M059J (cell line): Measurements from ENCODE around the gene AGXT2. TPM values are rescaled to one million over a fixed set of nuclear protein-coding genes. Genes with fewer than 3 reads are reported as not detected.
"Not testable (repeated sequence)": the region's sequence is repeated elsewhere in the genome, so short reads cannot be mapped to it uniquely, and the experiment has no call there.

Experiments
- DNase-seq: peaks from one replicate; pipeline ENCODE4 v3.0.0-alpha.2; 2012; ENCODE audit warnings: low read depth
- total RNA-seq: library from RNA; depleted of rRNA; stranded (reverse); fragments of >200 nt; shearing (Covaris generic); gene quantifications from 2 replicates; pipeline ENCODE4 v1.2.3, GENCODE V29; 2014

AGXT2 gene
- total RNA-seq, 1 experiment from 2014 or later: 0.07 TPM

GRCh38 chr5:35012796-35013195 lies 35.0 kb downstream of the AGXT2 start:
- DNase-seq: peak; percentile 30

- DNase-seq: no peak
These were observed 35.4 kb downstream of the AGXT2 start for GRCh38 chr5:35012365-35012764.

- DNase-seq: no peak
These were observed 37.1 kb downstream of the AGXT2 start for GRCh38 chr5:35010676-35011075.

DNA sequence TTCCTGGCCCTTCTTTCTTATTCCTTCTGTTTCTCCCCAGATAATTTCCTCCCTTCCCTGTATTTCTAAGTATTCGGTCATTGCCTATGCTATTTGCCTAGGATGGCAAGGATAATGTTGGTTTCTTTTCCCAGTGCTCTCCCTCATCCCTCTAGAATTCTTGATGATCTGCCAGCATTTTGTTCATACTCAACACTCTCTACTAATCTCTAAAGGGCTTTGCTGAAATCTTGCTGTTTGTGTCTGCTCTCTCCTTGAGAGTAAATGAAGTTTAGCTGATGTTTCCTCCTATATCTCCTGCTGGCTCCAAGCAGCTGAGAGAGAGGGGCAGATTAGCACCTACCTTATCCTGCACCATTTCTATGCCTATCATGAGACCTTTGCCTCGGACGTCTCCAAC lies 38.1 kb downstream of the AGXT2 start:
- no peak for DNase-seq

DNA sequence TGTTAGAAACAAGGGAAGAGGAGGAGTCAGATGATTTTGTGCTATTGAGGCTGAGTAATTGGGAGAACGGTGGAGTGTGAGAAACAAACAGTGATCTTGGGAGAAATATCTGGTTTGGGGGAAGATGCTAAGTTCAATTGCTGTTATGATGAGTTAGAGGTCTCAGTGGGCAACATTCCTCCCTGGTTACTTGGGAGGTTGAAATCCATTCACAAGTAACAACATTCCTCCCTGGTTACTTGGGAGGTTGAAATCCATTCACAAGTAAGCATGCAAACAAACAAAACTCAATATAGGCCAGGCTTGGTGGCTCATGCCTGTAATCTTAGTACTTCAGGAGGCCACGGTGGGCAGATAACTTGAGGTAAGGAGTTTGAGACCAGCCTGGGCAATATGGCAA lies 38.7 kb downstream of the AGXT2 start:
- DNase-seq: no peak

GRCh38 chr5:35004771-35005170 lies 43.0 kb downstream of the AGXT2 start:
- DNase-seq: no peak

- DNase-seq: no peak
These were observed 43.5 kb downstream of the AGXT2 start for GRCh38 chr5:35004200-35004599.

- DNase-seq: peak; percentile 73
These were observed 44.5 kb downstream of the AGXT2 start for GRCh38 chr5:35003018-35003957.

GRCh38 chr5:35002459-35002858 lies 45.3 kb downstream of the AGXT2 start:
- DNase-seq: no peak

DNA sequence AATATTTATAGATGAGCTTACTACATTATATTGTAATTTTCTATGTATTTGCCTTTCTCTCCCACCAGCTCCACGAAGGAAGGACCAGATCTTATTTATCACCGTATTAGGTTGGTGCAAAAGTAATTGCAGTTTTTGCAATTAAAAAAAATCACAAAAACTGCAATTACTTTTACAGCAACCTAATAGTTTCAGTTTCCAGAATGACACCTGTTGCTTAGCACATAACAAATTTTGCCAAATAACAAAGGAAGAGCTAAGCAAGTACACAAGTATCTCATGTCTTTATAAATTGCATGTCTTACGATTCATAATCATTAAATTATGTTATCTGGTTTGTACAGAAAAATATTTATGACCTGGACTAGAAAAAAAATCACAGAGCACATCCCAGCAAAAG lies 45.9 kb downstream of the AGXT2 start:
- no peak for DNase-seq

DNA sequence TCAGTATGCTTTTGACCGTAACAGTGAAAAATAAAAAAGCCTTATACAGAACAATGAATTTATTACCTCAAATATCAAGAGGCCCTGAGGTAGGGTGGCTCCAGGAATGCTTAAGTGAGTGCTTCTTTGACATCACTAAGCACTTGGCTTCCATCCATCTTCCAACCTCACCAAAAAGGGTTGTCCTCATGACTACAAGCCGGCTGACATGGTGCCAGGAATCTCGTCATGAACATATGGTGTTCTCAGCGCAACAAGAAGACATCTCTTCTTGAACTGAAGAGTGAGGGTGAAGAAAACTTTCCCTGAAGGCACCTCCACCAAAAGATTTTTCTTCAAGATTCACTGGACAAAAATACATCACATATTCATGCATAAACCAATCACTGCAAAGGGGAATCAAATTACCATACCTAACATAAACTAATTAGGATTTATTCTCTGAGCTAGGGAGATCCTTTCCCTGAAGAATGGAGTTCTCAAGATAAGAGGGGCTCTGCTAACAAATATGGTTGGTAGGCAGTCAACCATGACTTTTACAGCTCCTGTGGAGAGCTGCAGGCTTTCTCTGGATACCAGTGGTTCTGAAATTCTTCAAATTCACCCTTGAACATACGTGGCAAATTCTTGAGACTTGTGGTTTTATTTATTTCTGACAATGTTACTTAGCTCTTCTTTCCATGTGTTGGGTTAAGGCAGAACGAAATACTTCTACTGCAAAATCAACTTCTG lies 49.5 kb downstream of the AGXT2 start:
- DNase-seq: peak; percentile 55

GRCh38 chr5:34996261-34996660 lies 51.5 kb downstream of the AGXT2 start:
- no peak for DNase-seq

- DNase-seq: no peak
These were observed 53.8 kb downstream of the AGXT2 start for GRCh38 chr5:34993951-34994350.

- peak; percentile 83 for DNase-seq
These were observed 56.1 kb downstream of the AGXT2 start for GRCh38 chr5:34991486-34992238.

DNA sequence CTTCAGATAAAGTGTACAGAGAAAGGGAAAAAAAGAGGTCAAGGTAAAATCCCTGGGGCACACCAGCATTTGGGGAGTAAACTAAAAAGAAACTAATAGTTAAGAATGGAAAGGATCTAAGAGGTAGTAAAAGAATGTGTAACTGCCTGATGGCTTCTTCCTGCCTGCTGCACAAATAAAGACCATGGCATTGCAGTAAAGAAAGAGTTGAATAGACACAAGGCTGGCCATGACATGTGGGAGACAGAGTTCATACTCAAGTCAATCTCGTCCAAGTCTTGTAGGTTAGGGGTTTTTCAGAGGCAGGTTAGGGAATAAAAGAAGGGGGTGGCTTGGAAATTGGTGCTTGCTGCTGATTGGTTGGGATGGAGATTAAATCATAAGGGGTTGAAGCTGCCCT lies 60.8 kb downstream of the AGXT2 start:
- no peak for DNase-seq

DNA sequence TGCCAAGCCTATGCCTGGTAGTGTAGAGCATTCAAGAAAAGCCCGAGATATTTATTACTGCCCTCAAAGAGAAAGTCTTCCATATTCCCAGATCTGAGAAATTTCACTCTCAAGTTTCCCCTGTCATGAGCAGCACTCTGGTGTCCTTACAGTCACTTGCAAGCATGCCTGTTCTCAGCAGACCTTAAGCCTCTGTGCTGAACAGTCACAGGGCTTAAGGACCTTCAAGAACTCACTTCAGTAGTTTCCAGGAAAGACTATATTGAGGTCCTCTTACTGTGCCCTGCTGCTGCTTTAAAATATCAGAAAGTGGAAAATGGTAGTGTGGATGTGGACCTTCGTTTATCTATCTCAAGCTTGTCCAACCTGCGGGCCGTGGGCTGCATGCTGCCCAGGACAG lies 64.9 kb downstream of the AGXT2 start:
- DNase-seq: no peak

- DNase-seq: no peak
These were observed 69.1 kb downstream of the AGXT2 start for GRCh38 chr5:34978681-34979080.

DNA sequence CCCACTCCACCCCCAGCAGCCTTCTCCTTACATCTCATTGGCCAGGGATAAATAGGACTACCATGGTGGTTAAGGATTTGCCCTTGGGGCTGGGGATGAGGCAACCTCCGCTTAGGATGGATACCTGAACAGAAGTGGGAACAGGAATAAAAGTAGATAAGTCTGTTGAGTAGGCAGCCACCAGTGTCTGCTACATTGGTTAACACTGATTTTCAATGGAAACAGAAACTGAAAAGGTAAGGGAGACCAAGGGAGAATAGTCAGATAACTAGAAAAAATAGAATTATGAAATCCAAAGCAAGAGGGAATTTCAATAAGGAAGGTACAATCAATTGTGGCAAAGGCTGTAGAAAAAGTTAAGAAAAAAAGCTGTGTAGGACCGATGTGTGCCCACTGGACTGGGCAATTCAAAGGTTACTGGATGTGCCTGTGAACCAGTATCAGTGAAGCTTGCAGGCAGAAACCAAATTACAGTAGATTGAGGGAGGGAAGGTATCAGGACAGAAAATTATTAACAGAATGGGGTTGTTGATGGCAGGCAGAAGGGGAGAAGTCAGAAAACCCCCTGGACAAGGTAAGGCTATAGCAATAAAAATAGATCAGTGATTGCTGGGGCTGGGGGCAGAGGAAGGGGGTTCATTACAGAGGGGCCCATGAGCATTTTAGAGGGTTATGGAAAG lies 69.7 kb downstream of the AGXT2 start:
- DNase-seq: no peak

GRCh38 chr5:34976347-34976746 lies 71.4 kb downstream of the AGXT2 start:
- DNase-seq: no peak

DNA sequence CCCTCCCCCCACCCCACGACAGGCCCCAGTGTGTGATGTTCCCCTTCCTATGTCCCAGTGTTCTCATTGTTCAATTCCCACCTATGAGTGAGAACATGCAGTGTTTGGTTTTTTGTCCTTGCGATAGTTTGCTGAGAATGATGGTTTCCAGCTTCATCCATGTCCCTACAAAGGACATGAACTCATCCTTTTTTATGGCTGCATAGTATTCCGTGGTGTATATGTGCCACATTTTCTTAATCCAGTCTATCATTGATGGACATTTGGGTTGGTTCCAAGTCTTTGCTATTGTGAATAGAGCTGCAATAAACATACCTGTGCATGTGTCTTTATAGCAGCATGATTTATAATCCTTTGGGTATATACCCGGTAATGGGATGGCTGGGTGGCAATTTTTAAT lies 76.1 kb downstream of the AGXT2 start:
- not testable (repeated sequence) for DNase-seq

- peak; percentile 14 for DNase-seq
These were observed 77.2 kb downstream of the AGXT2 start for GRCh38 chr5:34970552-34970951.

- DNase-seq: no peak
These were observed 79.5 kb downstream of the AGXT2 start for GRCh38 chr5:34968258-34968657.
